Astrocyte (in vitro differentiated cells and primary cell): Measurements from ENCODE around the gene HIVEP2. TPM values are rescaled to one million over a fixed set of nuclear protein-coding genes. Genes with fewer than 3 reads are reported as not detected.

ENCODE experiments used
- DNase-seq: peaks from one replicate; pipeline ENCODE4 v3.0.0-alpha.2; 2010; ENCODE audit warnings: low read depth
- FAIRE-seq: peaks from 2 replicates; lab custom pipeline; 2011; peaks lifted over from hg19 to GRCh38; lab: Jason Lieb, UNC
- H2AFZ ChIP-seq: 2 replicates; pipeline ENCODE4 v1.6.0; 2012; ENCODE audit warnings: low read depth, low read length, inconsistent platforms
- H3K27ac ChIP-seq: 2 replicates; pipeline ENCODE4 v1.5.1; 2011; ENCODE audit warnings: low read depth, low read length, inconsistent platforms
- H3K27me3 ChIP-seq: 2 replicates; pipeline ENCODE4 v1.6.0; 2011; ENCODE audit warnings: low read length, inconsistent platforms; ENCODE audit not compliant: insufficient read depth
- H3K36me3 ChIP-seq: 2 replicates; pipeline ENCODE4 v1.5.1; 2011; ENCODE audit warnings: low read length, inconsistent platforms; ENCODE audit not compliant: insufficient read depth
- H3K4me1 ChIP-seq: 2 replicates; pipeline ENCODE4 v1.5.1; 2011; ENCODE audit warnings: low read length, inconsistent platforms; ENCODE audit not compliant: insufficient read depth
- H3K4me2 ChIP-seq: 2 replicates; pipeline ENCODE4 v1.6.0; 2012; ENCODE audit warnings: low read length, inconsistent platforms
- H3K4me3 ChIP-seq: 2 replicates; pipeline ENCODE4 v1.5.1; 2011; ENCODE audit warnings: low read depth, mild to moderate bottlenecking, low read length, inconsistent platforms; ENCODE audit not compliant: insufficient read depth
- H3K79me2 ChIP-seq: 2 replicates; pipeline ENCODE4 v1.6.0; 2012; ENCODE audit warnings: mild to moderate bottlenecking, low read length, inconsistent platforms; ENCODE audit not compliant: insufficient read depth
- H3K9ac ChIP-seq: 2 replicates; pipeline ENCODE4 v1.6.0; 2012; ENCODE audit warnings: mild to moderate bottlenecking, low read length, inconsistent platforms
- H3K9me3 ChIP-seq: 2 replicates; pipeline ENCODE4 v1.5.1; 2012; ENCODE audit warnings: low read depth, mild to moderate bottlenecking, low read length, inconsistent platforms; ENCODE audit not compliant: insufficient read depth
- H4K20me1 ChIP-seq: 2 replicates; pipeline ENCODE4 v1.6.0; 2012; ENCODE audit warnings: low read length, inconsistent platforms; ENCODE audit not compliant: insufficient read depth
- H3K27ac Mint-ChIP-seq: one replicate; pipeline ENCODE4 v1.8.0; 2021; ENCODE audit warnings: mild to moderate bottlenecking, mixed read lengths; ENCODE audit not compliant: unreplicated experiment
- H3K27me3 Mint-ChIP-seq: one replicate; pipeline ENCODE4 v1.8.0; 2021; ENCODE audit warnings: low read depth, mixed read lengths; ENCODE audit not compliant: unreplicated experiment
- H3K36me3 Mint-ChIP-seq: one replicate; pipeline ENCODE4 v1.8.0; 2021; ENCODE audit warnings: low read depth, mixed read lengths; ENCODE audit not compliant: unreplicated experiment
- H3K4me1 Mint-ChIP-seq: one replicate; pipeline ENCODE4 v1.8.0; 2021; ENCODE audit warnings: low read depth, mixed read lengths; ENCODE audit not compliant: unreplicated experiment
- H3K4me3 Mint-ChIP-seq: one replicate; pipeline ENCODE4 v1.8.0; 2021; ENCODE audit warnings: mild to moderate bottlenecking, moderate library complexity, mixed read lengths; ENCODE audit not compliant: unreplicated experiment
- H3K9me3 Mint-ChIP-seq: one replicate; pipeline ENCODE4 v1.8.0; 2021; ENCODE audit warnings: mild to moderate bottlenecking, mixed read lengths; ENCODE audit not compliant: unreplicated experiment
- EZH2 ChIP-seq: IDR thresholded peaks from 2 replicates; pipeline ENCODE4 v1.6.1; 2012; ENCODE audit warnings: mild to moderate bottlenecking, low read length, inconsistent platforms; ENCODE audit not compliant: insufficient read depth
- total RNA-seq: library from RNA; stranded (reverse); gene quantifications from 2 replicates; pipeline ENCODE4 v1.2.1, GENCODE V29; 2021
- TF ChIP-seq, protein P1 (sequence below): IDR thresholded peaks from 2 replicates; pipeline ENCODE4 v1.5.1; 2011; ENCODE audit warnings: low read depth, mild to moderate bottlenecking, inconsistent platforms, low read length, moderate library complexity; ENCODE audit not compliant: insufficient read depth

The HIVEP2 gene
- total RNA-seq, 1 donor from 2014 or later, result 21.2 TPM

DNA sequence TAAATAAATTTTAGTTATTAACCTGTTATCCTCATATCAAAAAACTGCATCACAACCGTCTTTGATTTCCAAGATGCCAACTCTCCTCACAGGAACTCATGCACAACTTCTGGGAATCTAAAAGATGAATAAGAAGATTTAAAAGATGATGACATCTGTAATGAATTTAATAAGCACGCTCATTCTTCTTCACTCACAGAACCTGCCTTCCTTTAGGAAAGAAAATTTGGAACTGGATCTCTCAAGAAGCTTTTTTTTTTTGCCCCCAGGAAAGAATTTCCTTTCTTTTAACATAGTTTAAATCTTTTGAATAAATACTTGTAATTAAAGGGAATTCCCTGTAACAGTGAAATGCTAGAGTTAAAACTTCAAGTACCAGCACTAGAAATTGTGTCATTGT lies 161.5 kb downstream of the HIVEP2 start:
- no peak overlapping the region for H3K27ac ChIP-seq
- H3K27me3 ChIP-seq, result no peaks in the 10 kb centered on the region
- no peak for FAIRE-seq
- H3K4me3 Mint-ChIP-seq, result no peak overlapping the region
- H3K79me2 ChIP-seq, result no peaks in the 10 kb centered on the region
- TF ChIP-seq, protein P1, sequence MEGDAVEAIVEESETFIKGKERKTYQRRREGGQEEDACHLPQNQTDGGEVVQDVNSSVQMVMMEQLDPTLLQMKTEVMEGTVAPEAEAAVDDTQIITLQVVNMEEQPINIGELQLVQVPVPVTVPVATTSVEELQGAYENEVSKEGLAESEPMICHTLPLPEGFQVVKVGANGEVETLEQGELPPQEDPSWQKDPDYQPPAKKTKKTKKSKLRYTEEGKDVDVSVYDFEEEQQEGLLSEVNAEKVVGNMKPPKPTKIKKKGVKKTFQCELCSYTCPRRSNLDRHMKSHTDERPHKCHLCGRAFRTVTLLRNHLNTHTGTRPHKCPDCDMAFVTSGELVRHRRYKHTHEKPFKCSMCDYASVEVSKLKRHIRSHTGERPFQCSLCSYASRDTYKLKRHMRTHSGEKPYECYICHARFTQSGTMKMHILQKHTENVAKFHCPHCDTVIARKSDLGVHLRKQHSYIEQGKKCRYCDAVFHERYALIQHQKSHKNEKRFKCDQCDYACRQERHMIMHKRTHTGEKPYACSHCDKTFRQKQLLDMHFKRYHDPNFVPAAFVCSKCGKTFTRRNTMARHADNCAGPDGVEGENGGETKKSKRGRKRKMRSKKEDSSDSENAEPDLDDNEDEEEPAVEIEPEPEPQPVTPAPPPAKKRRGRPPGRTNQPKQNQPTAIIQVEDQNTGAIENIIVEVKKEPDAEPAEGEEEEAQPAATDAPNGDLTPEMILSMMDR, result no peak
- TF ChIP-seq EZH2, result no peak
- H3K9me3 ChIP-seq, result no peaks in the 10 kb centered on the region
- DNase-seq, result no peak
- no peak overlapping the region for H3K4me2 ChIP-seq
- H3K4me3 ChIP-seq, result no peak overlapping the region
- H3K4me1 Mint-ChIP-seq, result peaks cover 19% of the 10 kb centered on the region
- H3K36me3 Mint-ChIP-seq, result peaks cover 6% of the 10 kb centered on the region
- H3K4me1 ChIP-seq, result peaks cover 7% of the 10 kb centered on the region
- no peaks in the 10 kb centered on the region for H4K20me1 ChIP-seq
- H3K9me3 Mint-ChIP-seq, result no peaks in the 10 kb centered on the region
- no peak overlapping the region for H3K9ac ChIP-seq
- no peaks in the 10 kb centered on the region for H3K27me3 Mint-ChIP-seq
- H2AFZ ChIP-seq, result no peak overlapping the region
- H3K27ac Mint-ChIP-seq, result no peak overlapping the region
- peaks cover 3% of the 10 kb centered on the region for H3K36me3 ChIP-seq

DNA sequence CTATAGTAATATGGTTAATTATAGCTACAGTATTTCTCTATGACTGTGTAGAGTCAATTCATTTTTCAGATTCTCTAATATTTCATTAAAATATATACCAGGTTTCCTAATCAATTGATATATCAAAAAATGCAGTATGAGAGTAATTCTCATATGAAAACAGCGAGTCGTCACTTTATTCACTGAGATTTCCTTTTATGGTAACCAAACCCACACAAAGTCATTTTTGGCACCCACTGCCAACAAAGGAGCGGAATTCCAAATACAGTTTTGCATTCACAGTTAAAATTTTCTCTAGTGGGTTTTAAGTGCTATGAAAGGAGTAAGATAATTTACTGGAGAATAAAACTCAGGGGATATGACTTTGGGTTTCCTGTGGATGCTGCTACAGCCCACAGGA lies 163.8 kb downstream of the HIVEP2 start:
- Histone ChIP-seq H3K4me2 (no peak overlapping the region), H3K4me1 (peaks cover 7% of the 10 kb centered on the region), H3K9ac (no peak overlapping the region), H3K4me3 (no peak overlapping the region), H3K27ac (no peak overlapping the region), H3K9me3 (no peaks in the 10 kb centered on the region), H3K27me3 (no peaks in the 10 kb centered on the region), H4K20me1 (no peaks in the 10 kb centered on the region), H2AFZ (no peak overlapping the region), H3K36me3 (peaks cover 3% of the 10 kb centered on the region), H3K79me2 (no peaks in the 10 kb centered on the region)
- DNase-seq (peak; percentile 18), FAIRE-seq (no peak)
- H3K27ac Mint-ChIP-seq, result peak overlapping the region; percentile 20
- H3K4me1 Mint-ChIP-seq, result peaks cover 16% of the 10 kb centered on the region
- TF ChIP-seq, protein P1, result no peak
- TF ChIP-seq EZH2, result no peak
- H3K4me3 Mint-ChIP-seq, result no peak overlapping the region
- H3K9me3 Mint-ChIP-seq, result no peaks in the 10 kb centered on the region
- H3K36me3 Mint-ChIP-seq, result peaks cover 6% of the 10 kb centered on the region
- H3K27me3 Mint-ChIP-seq, result no peaks in the 10 kb centered on the region

DNA sequence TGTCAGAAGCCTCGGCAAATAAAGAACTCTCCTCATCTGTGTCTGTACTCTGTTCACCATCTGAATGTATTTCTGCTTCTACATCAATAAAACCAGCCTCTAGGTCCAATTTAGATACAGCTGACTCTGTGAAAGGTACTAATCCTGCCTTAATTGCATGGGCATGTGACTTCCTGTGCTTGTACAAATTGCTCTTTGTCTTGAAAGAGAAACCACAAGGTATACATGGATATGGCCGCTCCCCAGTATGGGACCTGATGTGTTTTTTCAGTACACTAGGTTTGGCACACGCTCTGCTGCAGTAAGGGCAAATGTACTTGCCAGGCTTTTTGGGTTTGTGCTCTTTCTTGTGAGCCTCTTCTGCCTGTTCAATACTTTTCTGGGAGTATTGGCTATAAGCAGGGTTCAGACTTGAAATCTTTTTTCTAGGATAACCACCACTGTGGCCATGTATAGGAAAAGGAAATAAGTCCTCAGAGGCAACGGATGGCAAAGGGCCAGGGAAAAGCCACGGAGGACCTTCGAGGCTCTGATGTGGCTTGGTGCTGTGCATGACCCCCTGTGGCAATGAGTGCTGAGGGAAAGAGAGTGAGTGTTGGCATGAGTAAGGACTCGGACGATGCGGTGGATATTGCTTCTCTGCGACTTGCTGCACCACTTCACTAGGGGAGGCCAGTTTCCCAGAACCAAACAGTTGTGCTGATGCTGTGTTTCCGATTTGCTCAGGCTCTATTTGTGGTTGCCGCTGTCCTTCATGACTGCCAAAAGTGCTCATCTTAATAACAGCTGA lies 170.9 kb downstream of the HIVEP2 start:
- H3K36me3 Mint-ChIP-seq, result peaks cover 42% of the 10 kb centered on the region
- TF ChIP-seq EZH2, result no peak
- TF ChIP-seq, protein P1, result no peak

More for the DNA sequence above, 170.9 kb downstream of the HIVEP2 start:
- H4K20me1 ChIP-seq, result no peaks in the 10 kb centered on the region
- FAIRE-seq (no peak), DNase-seq (no peak)
- H3K27ac Mint-ChIP-seq, result no peak overlapping the region
- H3K4me1 Mint-ChIP-seq, result no peaks in the 10 kb centered on the region
- H3K9me3 ChIP-seq, result no peaks in the 10 kb centered on the region
- H3K4me1 ChIP-seq, result no peaks in the 10 kb centered on the region
- H3K4me3 Mint-ChIP-seq, result no peak overlapping the region
- H3K9ac ChIP-seq, result no peak overlapping the region
- H3K36me3 ChIP-seq, result peaks cover 6% of the 10 kb centered on the region
- H3K27me3 Mint-ChIP-seq, result no peaks in the 10 kb centered on the region
- H3K27me3 ChIP-seq, result no peaks in the 10 kb centered on the region
- no peak overlapping the region for H3K4me2 ChIP-seq
- no peak overlapping the region for H3K27ac ChIP-seq
- no peak overlapping the region for H3K4me3 ChIP-seq
- H3K79me2 ChIP-seq, result no peaks in the 10 kb centered on the region
- no peak overlapping the region for H2AFZ ChIP-seq
- peaks cover 2% of the 10 kb centered on the region for H3K9me3 Mint-ChIP-seq
